ENCODE measurements around the gene COX11.

COX11 gene

DNA sequence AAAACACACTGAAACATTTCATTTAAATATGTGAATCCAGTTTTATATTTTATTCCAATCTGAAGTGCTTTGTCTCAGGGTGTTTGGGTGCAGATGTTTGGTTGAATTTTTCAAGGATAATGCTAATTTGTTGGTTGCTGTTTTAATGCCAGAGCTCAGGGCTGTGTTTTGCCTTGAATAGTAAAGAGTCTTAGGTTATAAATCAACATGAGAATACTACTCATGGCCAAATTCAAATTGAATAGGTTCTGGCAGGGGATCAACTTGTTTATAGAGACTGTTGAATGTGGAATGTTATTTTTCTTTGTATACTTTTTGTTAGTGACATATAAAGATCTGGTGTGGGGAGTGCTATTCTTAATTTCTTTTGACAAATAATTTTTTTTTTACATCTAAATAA, 49.0 kb downstream of the COX11 start:
- TF ChIP-seq, protein P1, sequence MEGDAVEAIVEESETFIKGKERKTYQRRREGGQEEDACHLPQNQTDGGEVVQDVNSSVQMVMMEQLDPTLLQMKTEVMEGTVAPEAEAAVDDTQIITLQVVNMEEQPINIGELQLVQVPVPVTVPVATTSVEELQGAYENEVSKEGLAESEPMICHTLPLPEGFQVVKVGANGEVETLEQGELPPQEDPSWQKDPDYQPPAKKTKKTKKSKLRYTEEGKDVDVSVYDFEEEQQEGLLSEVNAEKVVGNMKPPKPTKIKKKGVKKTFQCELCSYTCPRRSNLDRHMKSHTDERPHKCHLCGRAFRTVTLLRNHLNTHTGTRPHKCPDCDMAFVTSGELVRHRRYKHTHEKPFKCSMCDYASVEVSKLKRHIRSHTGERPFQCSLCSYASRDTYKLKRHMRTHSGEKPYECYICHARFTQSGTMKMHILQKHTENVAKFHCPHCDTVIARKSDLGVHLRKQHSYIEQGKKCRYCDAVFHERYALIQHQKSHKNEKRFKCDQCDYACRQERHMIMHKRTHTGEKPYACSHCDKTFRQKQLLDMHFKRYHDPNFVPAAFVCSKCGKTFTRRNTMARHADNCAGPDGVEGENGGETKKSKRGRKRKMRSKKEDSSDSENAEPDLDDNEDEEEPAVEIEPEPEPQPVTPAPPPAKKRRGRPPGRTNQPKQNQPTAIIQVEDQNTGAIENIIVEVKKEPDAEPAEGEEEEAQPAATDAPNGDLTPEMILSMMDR (IDR thresholded peaks at IDR 0.05; ENCODE audit: borderline replicate concordance, extremely low read depth, low read length, poor library complexity, severe bottlenecking), result no peak
- no peak for TF ChIP-seq EZH2 (IDR thresholded peaks at IDR 0.05; ENCODE audit: borderline replicate concordance, low read depth, low read length, severe bottlenecking)
- no peak for DNase-seq

DNA sequence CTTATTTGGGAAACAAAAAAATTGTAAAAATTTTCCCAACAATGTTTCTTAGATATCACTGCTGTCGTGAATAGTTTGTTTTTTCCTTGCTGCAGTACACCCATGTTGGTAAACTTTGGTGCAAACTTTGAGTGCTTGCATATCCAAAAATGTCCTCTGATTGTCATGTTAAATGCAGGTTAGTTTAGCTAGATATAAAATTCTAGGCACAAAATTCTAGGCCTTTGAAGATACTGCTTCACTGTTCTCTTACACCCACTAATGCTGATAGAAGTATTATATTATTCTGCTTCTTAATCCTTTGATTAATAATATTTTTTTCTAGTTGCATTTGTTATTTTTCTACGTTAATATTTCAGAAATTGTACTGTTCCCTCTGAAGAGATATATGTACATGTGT, 51.7 kb downstream of the COX11 start:
- H3K27ac ChIP-seq (ENCODE audit: low read length), result no peak overlapping the region
- no peak overlapping the region for H2AFZ ChIP-seq (ENCODE audit: low read depth, low read length)
- ATAC-seq (ENCODE audit: insufficient read depth, low read depth), result no peak

More for the DNA sequence above, 49.0 kb downstream of the COX11 start:
- no peak overlapping the region for H3K4me3 ChIP-seq (ENCODE audit: low read depth in 1 of 2, low read length in 2 of 2)
- H4K20me1 ChIP-seq (ENCODE audit: insufficient read depth, low read length), result no peaks in the 10 kb centered on the region
- no peak overlapping the region for H2AFZ ChIP-seq (ENCODE audit: low read depth, low read length)
- no peak overlapping the region for H3K27ac ChIP-seq (ENCODE audit: low read length)
- no peak overlapping the region for H3K4me2 ChIP-seq (ENCODE audit: insufficient read depth, low read length)
- no peaks in the 10 kb centered on the region for H3K36me3 ChIP-seq (ENCODE audit: insufficient read depth, low read length)
- H3K4me1 ChIP-seq (ENCODE audit: insufficient read depth, low read length), result no peaks in the 10 kb centered on the region
- ATAC-seq (ENCODE audit: insufficient read depth, low read depth), result no peak
- H3K79me2 ChIP-seq (ENCODE audit: insufficient read depth, low read length), result no peaks in the 10 kb centered on the region
- no peaks in the 10 kb centered on the region for H3K27me3 ChIP-seq (ENCODE audit: insufficient read depth, low read length, poor library complexity)
- peaks cover 6% of the 10 kb centered on the region for H3K9me3 ChIP-seq (ENCODE audit: insufficient read depth, low read length, severe bottlenecking)
- no peak overlapping the region for H3K9ac ChIP-seq (ENCODE audit: low read depth, low read length)

More for the DNA sequence above, 51.7 kb downstream of the COX11 start:
- no peak for DNase-seq
- Histone ChIP-seq H3K9ac (ENCODE audit: low read depth, low read length) (no peak overlapping the region), H3K4me3 (ENCODE audit: low read depth in 1 of 2, low read length in 2 of 2) (no peak overlapping the region), H3K4me1 (ENCODE audit: insufficient read depth, low read length) (no peaks in the 10 kb centered on the region), H3K9me3 (ENCODE audit: insufficient read depth, low read length, severe bottlenecking) (peaks cover 6% of the 10 kb centered on the region), H3K79me2 (ENCODE audit: insufficient read depth, low read length) (no peaks in the 10 kb centered on the region), H4K20me1 (ENCODE audit: insufficient read depth, low read length) (no peaks in the 10 kb centered on the region), H3K36me3 (ENCODE audit: insufficient read depth, low read length) (no peaks in the 10 kb centered on the region), H3K4me2 (ENCODE audit: insufficient read depth, low read length) (no peak overlapping the region), H3K27me3 (ENCODE audit: insufficient read depth, low read length, poor library complexity) (no peaks in the 10 kb centered on the region)
- TF ChIP-seq, protein P1 (IDR thresholded peaks at IDR 0.05; ENCODE audit: borderline replicate concordance, extremely low read depth, low read length, poor library complexity, severe bottlenecking), result no peak
- TF ChIP-seq EZH2 (IDR thresholded peaks at IDR 0.05; ENCODE audit: borderline replicate concordance, low read depth, low read length, severe bottlenecking), result no peak

Measured in DND-41 (cell line).